Measurements from ENCODE around the gene GAL. TPM values are rescaled to one million over a fixed set of nuclear protein-coding genes. Genes with fewer than 3 reads are reported as not detected.
"Not testable (repeated sequence)": the region's sequence is repeated elsewhere in the genome, so short reads cannot be mapped to it uniquely, and the experiment has no call there.

Gene GAL, protein sequence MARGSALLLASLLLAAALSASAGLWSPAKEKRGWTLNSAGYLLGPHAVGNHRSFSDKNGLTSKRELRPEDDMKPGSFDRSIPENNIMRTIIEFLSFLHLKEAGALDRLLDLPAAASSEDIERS
- total RNA-seq: not detected
- long read RNA-seq: 0 reads

DNA sequence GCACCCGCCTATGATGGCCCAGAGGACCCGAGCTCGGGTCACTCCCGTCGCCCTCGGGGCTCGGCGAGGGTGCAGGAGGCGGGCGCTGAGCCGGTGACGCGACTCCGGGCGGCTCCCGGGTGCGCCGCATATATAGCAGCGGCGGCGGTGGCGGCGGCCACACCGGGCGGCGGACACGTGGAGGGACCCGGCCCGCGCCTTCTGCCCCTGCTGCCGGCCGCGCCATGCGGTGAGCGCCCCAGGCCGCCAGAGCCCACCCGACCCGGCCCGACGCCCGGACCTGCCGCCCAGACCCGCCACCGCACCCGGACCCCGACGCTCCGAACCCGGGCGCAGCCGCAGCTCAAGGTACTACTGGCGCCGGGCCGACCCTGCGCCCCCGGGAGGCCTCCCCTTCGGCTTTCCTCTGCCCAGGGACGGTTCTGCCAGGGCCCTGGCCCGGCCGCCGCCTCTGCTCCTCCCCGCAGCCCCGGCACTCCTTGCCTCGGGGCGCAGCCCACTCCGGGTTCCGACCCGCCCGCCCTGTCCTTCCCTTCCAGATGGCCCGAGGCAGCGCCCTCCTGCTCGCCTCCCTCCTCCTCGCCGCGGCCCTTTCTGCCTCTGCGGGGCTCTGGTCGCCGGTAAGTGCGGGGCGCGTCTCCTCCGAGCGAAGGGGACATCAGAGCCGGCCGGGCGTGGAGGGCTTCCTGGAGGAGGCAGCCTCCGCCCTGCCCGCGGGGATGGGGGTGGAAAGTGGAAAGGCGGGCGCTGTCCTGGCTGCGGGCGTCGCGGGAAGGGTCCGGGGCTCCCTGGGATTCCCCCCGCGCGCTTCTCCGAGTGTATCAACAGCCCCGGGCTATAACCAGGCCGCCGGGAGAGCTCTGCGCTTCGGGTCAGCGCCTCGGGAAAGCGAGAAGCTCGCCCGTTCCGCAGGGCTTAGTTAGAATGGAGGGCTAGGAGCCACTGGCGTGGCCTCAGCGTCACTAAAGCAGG is at the start of gene GAL:
Gene GAL (plus strand): TSS at position 160 of the 972 bp plus-strand sequence. CDS start 380 bp downstream, at position 540.
- intact Hi-C loops (cut with DNase I): no loop called here
- no peak for ATAC-seq
- DNase-seq (ENCODE audit: missing footprints): peak; percentile 62

DNA sequence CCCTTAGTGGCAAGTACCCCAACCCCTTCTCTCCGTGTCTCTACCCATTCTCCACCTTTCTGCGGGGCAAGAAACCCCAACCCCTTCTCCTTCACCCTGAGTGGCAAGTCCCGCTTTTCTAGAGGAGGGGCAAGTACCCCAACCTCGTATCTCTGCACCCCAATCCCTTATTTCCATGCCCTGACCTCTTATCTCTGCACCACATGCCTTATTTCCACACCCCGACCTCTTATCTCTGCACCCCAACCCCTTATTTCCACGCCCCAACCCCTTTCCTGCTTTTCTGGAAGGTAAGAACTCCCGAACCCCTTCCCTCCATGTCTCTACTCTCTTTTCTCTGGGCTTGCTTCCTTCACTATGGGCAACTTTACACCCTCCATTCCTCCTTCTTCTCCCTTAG is 49.7 kb upstream of the GAL start:
- ATAC-seq; DNase-seq (ENCODE audit: missing footprints); intact Hi-C loops (cut with DNase I): not testable (repeated sequence)

DNA sequence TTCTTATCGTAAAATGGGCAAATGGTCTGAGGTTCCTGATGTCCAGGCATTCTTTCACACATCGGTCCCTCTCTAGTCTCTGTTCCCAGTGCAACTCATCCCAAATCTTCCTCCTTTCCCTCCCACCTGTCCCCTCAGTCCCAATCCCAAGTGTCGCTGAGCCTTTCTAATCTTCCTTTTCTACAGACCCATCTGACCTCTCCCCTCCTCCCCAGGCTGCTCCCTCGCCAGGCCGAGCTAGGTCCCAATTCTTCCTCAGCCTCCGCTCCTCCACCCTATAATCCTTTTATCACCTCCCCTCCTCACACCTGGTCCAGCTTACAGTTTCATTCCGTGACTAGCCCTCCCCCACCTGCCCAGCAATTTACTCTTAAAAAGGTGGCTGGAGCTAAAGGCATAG is 49.2 kb upstream of the GAL start:
- intact Hi-C loops (cut with DNase I); DNase-seq (ENCODE audit: missing footprints); ATAC-seq: not testable (repeated sequence)

DNA sequence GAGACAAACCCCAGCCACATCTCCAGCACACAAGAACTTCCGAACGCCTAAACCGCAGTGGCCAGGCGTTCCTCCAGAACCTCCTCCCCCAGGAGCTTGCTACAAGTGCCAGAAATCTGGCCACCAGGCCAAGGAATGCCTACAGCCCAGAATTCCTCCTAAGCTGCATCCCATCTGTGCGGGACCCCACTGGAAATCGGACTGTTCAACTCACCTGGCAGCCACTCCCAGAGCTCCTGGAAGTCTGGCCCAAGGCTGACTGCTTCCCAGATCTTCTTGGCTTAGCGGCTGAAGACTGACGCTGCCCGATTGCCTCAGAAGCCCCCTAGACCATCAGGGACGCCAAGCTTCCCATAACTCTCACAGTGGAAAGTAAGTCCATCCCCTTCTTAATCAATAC is 48.5 kb upstream of the GAL start:
- DNase-seq (ENCODE audit: missing footprints); intact Hi-C loops (cut with DNase I); ATAC-seq: not testable (repeated sequence)

DNA sequence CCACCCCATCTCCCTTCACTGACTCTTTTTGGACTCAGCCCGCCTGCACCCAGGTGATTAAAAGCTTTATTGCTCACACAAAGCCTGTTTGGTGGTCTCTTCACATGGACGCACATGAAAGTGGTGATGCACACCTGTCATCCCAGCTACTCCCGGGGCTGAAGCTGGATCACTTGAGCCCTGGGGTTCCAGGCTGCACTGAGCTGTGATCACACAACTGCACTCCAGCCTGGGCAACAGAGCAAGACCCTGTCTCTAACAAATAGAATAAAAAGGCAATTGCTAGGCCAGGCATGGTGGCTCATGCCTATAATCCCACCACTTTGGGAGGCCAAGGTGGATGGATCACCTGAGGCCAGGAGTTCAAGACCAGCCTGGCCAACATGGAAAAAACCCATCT is 45.0 kb upstream of the GAL start:
- ATAC-seq; intact Hi-C loops (cut with DNase I); DNase-seq (ENCODE audit: missing footprints): not testable (repeated sequence)

DNA sequence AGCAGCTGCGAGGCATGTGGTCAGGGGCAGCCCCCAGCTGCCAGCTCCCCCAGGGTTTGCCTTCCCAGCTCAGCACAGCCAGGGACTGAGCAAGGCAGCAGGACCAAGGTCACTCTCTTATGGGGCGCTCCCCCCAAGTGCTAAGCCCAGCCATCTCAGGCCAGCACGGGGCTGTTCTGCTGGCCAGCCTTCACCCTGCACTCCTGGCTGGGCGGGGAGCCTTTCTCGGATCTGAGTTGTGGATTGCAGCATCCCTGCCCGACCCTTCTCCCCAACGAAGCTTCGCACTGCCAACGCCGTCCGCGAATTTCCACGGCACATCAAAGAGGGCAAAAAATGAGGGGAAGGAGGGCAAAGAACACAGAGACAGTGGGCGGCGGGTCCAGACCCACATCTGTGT is 42.5 kb upstream of the GAL start:
- ATAC-seq: no peak
- intact Hi-C loops (cut with DNase I): no loop called here
- no peak for DNase-seq (ENCODE audit: missing footprints)

DNA sequence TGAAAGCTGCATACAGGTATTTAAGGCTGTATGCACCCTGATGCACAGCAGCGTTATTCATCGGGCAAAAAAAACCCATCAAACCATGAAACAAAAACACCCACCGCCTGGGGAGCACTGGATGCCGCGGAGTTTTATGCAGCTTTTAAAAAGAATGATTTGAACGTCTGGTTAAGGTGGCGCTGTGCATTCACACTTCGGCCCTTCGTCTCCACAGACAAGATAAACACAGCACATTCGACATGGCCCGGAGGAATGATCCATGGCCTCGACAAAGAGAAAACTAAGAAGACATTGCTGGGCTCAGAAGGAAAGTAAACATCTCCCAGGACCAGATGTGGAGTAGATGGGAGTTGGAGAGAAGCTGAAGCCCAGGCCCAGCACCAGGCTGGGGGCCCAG is 40.8 kb upstream of the GAL start:
- DNase-seq (ENCODE audit: missing footprints) (no peak), ATAC-seq (no peak)
- intact Hi-C loops (cut with DNase I): no loop called here

DNA sequence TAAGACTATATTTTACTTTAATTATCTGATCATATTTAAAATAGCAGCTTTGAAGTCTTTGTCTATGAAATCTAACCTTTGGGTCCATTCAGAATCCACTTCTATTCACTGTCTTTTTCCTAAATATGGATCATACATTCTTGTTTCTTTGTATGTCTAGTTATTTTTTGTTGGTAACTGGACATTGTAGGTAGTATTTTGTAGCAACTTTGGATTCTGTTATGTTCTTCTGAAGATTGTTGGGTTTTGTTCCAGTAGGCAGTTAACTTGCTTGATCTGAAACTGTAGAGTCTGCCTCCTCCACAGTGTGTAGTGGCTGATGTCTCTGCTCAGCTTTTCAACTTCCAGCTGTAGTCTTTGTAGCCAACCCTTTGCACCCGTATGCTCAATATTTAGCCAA is 37.5 kb upstream of the GAL start:
- intact Hi-C loops (cut with DNase I): no loop called here
- ATAC-seq (no peak), DNase-seq (ENCODE audit: missing footprints) (no peak)

DNA sequence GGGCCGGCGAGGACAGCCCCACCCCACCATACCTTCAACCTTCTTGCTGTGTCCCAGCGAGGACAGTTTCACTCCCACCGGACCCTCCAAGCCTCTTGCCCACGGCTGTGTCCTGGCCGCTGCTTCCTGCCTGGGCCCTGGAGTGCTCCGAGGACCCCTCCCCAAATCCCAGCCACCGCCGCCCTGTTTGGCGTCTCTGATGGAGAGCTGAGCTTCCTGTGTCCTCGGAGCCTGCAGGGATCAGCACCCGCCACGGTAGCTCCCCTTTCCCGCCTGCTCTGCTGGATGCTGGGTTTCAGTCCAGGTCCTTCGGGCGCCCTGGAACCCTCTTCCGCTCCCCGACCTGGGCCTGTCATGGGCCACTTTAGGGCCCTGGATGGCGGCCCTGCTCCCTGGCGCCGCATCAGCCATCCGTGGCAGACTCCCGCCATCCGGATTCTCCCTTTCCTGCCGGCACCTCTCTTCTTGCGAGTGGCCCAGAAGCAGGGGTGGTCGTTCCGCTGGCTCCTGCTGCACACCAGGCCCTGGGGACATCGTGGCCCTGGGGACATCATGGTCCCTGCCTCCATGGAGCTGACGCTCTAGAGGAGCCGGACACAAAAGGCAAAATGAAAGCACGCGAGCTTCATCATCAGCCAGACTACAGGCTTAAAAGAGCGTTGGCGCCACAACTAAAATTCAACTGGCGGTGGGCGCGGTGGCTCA is 34.3 kb upstream of the GAL start:
- ATAC-seq: no peak
- DNase-seq (ENCODE audit: missing footprints): no peak
- intact Hi-C loops (cut with DNase I): no loop called here

DNA sequence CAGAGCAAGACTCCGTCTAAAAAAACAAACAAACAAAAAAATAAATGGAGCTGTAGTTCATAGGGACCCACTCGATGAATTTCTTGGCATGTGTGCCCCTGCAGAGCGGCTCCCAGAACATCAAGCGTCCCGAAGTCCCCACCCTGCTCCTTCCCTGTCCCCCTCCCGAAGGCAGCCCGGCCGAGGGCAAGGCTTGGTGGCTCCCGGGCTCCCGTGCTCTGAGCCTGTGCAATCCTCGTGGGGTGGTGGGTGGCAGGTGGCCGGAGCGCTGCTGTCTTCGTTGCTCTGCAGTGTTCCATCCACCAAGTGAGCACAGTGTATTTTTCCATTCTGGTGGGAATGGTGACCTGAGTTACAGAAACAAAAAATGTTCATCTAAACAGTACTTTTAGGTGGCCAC is 33.5 kb upstream of the GAL start:
- intact Hi-C loops (cut with DNase I): no loop called here
- DNase-seq (ENCODE audit: missing footprints): no peak
- ATAC-seq: no peak

DNA sequence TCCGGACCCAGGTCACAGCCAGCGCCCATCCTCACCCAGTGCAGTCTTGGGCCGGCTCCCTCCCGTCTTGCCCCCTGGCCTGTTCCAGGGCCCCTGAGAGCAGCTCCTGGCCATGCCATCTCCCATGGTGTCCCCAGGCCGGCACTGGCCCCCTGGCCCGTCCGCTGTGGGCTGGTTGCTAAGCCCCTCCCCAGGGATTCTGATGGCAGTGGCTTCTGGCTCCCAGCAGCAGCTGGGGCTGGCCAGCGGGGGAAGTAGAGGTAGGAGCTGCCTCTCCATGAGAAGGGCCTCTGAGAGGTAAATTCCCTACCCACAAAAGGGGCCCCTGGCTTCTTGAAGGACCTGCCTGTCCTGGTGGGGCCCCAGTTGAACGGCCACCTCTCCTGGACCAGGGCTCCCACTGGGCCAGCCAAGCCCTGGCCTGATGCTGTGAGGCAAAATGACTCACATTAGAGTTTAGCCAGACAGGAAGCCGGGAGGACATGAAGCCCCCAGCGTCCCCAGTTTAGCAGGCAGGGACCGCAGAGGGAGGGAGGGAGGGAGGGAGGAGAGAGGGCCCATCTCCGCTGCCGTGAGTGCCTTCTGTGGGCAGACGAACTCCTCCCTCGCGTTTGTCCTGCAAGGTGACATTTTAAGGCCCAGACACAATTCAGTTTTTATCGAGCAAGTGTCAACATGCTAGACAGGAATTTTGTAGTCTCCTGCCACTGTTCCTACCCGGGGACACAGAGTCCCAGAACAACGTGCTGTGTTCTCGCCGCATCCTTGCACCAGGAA is 32.9 kb upstream of the GAL start:
- ATAC-seq: no peak
- DNase-seq (ENCODE audit: missing footprints): no peak
- intact Hi-C loops (cut with DNase I): no loop called here

DNA sequence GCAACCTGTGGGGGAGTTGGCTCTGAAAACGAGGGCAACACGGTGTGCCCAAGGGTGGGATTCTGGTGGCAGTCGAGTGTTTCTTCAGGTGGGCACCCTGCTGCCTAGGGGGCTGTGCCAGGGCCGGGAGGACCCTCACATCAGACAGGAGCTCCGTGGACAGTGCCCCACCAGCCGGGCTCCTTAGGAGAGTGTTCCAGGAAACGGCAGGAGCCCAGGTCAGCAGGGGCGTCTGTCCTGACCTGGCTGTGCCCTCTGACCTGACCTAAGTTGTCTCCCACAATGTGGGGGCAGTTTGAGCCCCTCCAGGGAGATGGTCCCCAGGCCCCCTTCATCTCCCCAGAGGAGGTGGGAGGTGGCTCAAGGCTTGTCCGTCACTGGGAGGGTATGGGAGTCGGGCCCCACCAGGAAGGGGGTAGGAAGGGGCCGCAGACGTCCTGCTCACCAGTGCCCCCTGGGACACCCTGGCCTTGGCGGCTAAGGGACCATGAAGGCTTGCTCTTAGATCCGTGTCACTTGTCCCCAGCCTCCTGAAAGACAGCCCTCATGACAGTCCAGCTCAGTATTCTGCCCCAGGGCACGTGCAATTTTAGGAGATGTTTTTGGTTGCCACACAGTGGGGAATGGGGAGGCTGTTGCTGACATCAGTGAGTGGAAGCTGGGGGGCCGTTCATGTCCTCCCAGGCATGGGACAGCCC is 32.2 kb upstream of the GAL start:
- intact Hi-C loops (cut with DNase I): no loop called here
- no peak for DNase-seq (ENCODE audit: missing footprints)

DNA sequence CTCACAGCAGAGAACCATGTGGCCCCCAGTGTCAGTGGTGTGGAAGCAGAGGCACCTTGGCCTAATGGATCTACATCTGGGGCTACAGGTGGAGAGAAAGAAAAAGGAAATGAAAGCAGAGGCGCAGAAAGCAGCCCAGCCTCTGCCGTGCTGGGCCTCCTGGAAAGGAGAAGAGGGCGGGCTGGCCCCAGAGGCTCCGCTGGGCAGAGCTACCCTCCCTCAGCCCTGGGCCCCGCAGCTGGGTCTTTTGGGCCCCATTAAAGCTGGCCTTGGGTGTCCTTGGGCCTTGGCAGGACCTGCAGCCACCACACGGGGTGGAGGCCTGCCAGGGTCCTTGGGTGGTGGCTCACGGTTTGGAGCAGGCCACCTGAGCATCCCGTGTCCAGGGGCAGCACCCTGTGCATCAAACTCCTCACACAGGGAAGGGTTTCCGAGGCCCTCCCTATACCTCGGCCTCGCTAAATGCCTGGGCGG is 31.6 kb upstream of the GAL start:
- DNase-seq (ENCODE audit: missing footprints): no peak
- intact Hi-C loops (cut with DNase I): no loop called here
- ATAC-seq: no peak

More for the DNA sequence above, 32.2 kb upstream of the GAL start:
- no peak for ATAC-seq

DNA sequence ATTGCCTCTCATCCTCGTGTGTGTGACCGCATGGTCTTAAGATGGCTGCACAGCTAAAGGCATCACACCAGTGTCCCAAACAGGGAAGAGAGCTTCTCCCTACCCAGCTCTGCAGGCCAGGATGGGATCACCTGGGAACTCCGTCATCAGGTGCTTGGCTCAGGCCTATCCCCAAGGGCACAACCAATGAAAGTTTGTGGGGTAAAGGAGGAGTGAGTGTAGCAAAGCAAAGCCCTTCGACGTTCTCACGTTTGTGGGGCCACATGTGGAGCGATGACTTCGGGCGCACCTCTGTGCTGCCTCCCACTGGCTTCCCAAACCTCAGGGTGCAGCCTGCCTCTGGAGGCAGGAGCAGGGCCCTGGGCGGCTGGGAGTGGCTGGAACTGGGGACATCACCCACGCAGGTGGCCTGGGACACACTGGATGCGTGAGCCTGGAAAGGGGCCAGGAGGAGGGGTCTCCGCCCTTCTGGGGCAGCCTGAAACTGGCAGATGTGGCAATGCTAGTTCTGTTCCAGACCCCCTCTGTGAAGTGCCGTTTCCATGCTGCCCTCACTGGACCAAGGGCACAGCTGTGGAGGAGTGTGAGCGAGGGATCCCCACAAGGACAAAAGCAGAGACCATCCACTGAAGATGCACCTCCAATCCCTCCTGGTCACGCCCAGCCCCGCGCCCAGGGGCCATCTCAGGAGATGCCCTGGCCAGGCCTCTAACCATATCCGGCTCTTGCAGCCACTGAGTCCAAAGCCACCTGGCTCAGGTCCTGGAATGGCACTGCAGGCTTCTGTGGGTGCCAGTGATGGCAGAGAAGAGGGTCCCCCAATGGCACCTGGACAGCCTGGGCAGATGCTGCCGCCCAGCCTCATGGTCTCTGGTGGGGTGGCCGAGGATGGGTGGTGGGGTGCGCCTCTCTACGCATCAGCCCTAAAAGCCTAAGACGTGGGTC is 30.6 kb upstream of the GAL start:
- intact Hi-C loops (cut with DNase I): no loop called here
- ATAC-seq (no peak), DNase-seq (ENCODE audit: missing footprints) (no peak)

DNA sequence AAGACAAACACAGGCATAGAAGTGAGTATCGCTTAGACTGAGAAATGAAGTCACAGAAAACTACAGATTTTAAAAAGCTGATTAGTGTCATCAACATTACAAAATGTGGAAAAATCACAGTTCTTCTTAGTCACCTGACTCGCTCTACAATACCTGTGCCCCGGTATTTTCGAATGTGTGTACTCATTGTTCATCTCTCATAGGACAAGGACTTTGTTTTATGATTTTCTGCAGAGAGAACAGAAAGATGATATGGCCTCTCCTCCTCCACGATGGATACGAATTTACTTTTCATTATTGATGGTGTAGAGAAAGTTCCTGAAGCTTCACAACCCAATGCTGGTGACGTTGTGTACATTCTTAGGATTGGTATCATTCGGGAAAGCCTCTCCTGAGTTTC is 29.4 kb upstream of the GAL start:
- intact Hi-C loops (cut with DNase I): no loop called here
- DNase-seq (ENCODE audit: missing footprints) (no peak), ATAC-seq (no peak)

DNA sequence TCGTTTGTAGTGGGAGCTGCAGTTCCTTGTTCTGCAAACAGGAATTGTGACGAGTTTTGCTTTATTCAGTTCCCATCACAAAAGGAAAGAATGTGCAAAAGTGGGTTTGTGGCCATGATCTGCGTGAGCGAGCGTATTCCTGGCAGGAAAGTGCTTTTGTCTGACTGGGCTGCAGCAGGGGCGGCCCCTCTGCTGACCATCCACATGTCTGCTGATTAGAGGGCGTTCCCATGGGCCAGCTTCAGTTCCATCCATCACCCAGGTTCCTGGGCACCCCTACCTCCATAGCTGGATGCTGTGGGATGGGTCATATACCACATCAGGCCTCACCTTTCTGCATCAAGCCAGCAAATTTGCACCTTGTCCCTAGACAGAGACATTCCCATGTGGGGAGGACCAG is 28.9 kb upstream of the GAL start:
- ATAC-seq: no peak
- intact Hi-C loops (cut with DNase I): no loop called here
- DNase-seq (ENCODE audit: missing footprints): no peak

DNA sequence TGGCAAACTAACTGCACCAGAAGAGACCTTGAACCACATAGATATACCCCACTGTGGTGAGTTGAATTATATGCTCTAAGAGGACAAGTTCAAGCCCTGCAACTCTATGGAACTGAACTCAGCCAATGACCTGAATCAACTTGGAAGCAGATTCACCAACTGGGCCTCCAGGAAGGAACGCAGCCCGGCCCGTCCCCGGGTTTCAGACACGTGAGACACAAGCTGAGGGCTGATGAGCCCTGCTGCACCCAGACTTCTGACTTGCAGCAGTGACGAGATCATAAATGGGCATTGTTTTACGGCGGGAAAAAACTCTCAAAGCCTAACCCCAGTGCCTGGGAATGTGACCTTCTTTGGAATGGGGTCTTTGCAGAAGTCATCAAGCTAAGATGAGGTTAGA is 28.5 kb upstream of the GAL start:
- no peak for ATAC-seq
- intact Hi-C loops (cut with DNase I): no loop called here
- no peak for DNase-seq (ENCODE audit: missing footprints)

Measured in Right ventricle myocardium inferior (tissue), 1 donor.